GM12874 (cell line): ENCODE data around the gene ONECUT3.

Experiments used
- TF ChIP-seq, protein P1 (sequence below): IDR thresholded peaks from 2 replicates; pipeline ENCODE4 v1.5.1; 2011; ENCODE audit warnings: low read depth, mild to moderate bottlenecking, control low read depth, low read length, moderate library complexity; ENCODE audit not compliant: insufficient read depth

The ONECUT3 gene

DNA sequence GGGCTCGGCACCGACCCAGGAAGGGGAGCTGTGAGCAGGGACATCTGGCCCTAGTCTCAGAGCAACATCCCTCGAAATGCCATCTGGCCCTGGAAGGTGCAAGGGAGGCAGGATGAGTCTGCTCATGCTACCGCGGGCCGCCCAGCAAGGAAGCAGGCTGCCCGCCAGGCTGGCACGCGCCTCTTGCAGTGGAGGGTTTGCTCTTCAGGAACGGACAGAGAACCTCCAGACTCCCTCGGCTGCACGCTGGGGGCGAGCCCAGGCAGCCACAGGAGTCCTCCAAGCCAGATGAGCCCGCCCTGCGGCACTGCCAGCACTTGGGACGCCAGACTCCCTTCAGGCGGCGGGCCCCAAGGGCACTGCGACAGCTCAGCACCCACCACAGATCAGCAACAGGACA, 68.9 kb downstream of the ONECUT3 start:
- TF ChIP-seq, protein P1, sequence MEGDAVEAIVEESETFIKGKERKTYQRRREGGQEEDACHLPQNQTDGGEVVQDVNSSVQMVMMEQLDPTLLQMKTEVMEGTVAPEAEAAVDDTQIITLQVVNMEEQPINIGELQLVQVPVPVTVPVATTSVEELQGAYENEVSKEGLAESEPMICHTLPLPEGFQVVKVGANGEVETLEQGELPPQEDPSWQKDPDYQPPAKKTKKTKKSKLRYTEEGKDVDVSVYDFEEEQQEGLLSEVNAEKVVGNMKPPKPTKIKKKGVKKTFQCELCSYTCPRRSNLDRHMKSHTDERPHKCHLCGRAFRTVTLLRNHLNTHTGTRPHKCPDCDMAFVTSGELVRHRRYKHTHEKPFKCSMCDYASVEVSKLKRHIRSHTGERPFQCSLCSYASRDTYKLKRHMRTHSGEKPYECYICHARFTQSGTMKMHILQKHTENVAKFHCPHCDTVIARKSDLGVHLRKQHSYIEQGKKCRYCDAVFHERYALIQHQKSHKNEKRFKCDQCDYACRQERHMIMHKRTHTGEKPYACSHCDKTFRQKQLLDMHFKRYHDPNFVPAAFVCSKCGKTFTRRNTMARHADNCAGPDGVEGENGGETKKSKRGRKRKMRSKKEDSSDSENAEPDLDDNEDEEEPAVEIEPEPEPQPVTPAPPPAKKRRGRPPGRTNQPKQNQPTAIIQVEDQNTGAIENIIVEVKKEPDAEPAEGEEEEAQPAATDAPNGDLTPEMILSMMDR: no peak

DNA sequence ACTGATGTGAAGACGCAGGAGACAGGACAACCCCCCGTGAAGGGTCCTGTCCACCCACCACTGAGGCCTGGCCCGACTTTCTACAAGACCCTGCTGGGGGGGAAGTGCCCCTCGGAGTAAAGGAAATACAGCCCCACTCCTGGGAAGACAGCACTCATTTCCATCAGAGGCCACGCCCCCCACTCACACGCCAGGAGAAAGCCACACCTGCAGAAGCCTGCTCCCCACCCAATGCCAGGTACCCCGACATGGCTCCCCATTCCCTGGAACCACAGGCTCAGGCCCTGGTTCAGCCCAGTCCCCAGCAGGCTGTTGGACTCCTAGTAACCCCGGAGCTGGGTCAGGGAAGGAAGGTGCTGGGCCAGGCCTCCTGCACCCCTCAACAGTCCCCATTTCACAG, 69.7 kb downstream of the ONECUT3 start:
- TF ChIP-seq, protein P1: no peak

DNA sequence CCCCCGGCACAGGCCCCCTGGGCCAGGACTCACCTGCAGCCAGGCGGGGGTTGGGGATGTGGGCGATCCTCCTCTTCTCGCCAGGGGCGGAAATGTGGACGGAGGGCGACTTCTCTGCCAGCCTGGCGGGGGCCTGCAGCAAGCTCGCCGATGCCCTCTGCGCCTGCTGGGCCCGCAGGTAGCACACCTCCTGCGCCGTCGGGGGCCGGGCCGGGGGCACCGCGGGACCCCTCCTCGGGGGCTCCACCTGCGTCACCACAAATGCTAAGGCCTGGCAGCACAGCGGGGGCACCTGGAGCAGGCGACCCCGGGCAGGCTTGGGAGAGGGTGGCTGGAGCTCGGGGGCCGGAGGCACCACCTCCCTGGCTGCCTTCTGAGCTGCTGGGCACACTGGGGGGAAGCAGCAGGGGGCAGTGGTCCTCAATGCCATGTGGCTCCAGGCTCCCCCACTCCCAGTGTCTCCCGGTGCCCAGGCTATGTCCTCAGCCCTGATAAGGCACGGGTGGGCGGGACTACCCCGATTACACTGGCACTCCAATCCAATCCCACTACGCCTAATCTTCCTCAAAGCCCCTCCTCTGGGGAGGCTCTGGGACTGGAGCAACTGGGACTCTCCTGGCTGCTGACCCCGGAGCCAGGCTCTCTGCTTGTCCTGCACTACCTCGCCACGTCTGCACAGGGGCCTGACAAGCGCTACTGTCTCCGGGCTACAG, 70.4 kb downstream of the ONECUT3 start:
- TF ChIP-seq, protein P1: no peak

DNA sequence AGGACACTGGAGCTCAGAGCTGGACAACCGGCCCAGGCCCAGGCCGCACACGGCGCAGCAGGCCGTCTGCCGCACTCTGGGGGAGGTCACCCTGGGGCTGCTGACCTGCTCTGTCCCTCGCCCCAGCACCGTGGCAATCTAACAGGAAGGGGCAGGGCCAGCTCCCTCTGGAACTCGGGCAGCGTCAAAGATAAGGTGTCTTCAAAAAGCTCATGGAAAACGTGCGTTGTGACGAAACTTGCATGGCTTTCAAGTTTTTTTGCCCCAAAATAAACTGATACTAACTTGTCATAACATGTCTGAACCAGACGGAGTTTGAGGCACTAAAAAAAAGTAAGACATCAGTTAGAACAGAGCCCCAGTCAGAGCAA, 70.9 kb downstream of the ONECUT3 start:
- TF ChIP-seq, protein P1: no peak

DNA sequence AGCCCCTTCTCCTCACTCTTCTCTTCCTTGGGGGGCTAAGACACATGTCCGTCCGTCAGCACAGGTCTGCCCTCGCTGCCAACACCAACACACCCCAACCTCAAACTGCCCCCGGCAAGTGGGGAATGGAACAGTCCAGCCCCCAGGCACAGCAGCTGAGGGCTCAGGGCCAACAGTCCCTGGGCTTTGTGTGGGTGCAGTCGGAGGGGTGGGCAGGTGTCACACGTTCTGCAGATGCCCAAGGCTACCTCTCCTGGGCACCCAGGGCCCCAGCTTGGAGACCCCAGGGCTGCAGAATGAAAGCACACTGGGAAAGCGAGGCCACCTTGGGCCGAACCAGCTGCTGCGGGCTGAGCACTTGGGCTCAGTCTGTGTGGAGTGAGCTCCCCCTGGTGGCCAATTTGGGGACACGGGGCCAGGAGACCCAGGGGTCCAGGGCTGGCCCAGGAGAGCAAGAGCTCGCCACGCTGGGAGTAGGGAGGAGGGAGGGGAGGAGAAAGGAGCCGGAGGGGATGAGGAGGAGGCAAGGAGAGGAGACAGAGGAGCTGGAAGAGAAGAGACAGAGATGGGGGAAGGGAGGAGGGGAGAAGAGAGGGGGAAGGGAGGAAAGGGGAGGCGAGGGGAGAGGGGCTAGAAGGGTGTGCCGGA, 72.7 kb downstream of the ONECUT3 start:
- TF ChIP-seq, protein P1: peak; percentile 94

DNA sequence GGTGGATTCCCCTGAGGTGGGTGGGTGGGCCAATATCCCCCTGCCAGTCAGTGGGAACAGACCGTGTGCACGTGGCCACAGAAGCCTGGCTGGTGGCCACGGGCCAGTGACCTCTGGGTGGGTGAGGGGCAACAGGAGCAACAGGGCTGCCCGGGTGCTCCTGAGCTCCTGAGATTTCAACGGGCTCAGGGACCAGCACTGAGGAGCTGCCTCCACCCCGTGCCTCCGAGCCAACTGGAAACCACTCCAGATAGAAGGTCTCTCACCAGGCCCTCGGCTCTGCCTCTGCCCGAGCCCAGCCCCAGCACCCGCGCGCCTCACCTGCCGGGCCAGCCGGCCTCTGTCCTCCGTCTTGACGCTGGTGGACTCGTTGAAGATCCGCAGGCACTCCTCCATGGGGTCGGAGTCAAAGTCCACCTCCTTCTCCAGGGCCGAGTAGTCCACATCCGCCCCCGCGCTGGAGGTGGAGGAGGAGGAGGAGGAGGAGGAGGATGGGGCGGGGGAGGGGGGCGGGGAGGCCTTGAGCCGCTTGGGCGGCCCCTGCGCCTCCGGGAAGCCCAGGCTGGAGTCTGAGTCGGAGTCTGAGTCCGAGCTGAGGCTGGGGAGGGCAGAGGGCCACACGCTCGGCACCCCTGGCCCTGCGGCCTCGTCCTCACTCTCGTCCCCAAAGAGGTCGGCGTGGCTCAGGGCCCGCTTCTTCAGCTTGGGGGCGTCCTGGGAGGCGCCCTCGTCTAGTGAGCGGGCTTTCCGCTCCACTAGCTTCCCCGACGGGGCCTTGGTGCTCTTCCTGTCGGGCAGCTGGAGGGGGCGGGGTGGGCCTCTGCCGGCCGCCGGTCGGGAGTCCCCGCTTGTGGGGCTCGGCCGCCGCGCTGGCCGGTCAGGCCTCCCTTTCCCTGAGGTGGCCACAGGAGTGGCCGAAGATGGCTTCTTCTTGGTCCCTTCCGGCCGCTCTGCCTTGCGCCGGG, 73.5 kb downstream of the ONECUT3 start:
- TF ChIP-seq, protein P1: no peak
